WTC11 (cell line): ENCODE measurements around the gene CACNA1D.

Source experiments
- CTCF ChIP-seq: fragments of 200-600 bp; IDR thresholded peaks from 2 replicates; pipeline ENCODE4 v1.8.0; 2022; ENCODE audit warnings: antibody characterized with exemption
- NFE2L1 ChIP-seq: sonication (generic); formaldehyde crosslinking; IDR thresholded peaks from 2 replicates; pipeline ENCODE4 v1.8.1; 2023; ENCODE audit warnings: missing genetic modification reagents

GRCh38 chr3:53729618-53730017 lies 235.2 kb downstream of the CACNA1D start:
- TF ChIP-seq CTCF, result no peak
- TF ChIP-seq NFE2L1, result no peak
